Measurements from ENCODE around the gene EGFL6.
A peak's percentile ranks its signal among the peaks of the same experiment; 100 is the strongest.

EGFL6 gene, protein sequence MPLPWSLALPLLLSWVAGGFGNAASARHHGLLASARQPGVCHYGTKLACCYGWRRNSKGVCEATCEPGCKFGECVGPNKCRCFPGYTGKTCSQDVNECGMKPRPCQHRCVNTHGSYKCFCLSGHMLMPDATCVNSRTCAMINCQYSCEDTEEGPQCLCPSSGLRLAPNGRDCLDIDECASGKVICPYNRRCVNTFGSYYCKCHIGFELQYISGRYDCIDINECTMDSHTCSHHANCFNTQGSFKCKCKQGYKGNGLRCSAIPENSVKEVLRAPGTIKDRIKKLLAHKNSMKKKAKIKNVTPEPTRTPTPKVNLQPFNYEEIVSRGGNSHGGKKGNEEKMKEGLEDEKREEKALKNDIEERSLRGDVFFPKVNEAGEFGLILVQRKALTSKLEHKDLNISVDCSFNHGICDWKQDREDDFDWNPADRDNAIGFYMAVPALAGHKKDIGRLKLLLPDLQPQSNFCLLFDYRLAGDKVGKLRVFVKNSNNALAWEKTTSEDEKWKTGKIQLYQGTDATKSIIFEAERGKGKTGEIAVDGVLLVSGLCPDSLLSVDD

DNA sequence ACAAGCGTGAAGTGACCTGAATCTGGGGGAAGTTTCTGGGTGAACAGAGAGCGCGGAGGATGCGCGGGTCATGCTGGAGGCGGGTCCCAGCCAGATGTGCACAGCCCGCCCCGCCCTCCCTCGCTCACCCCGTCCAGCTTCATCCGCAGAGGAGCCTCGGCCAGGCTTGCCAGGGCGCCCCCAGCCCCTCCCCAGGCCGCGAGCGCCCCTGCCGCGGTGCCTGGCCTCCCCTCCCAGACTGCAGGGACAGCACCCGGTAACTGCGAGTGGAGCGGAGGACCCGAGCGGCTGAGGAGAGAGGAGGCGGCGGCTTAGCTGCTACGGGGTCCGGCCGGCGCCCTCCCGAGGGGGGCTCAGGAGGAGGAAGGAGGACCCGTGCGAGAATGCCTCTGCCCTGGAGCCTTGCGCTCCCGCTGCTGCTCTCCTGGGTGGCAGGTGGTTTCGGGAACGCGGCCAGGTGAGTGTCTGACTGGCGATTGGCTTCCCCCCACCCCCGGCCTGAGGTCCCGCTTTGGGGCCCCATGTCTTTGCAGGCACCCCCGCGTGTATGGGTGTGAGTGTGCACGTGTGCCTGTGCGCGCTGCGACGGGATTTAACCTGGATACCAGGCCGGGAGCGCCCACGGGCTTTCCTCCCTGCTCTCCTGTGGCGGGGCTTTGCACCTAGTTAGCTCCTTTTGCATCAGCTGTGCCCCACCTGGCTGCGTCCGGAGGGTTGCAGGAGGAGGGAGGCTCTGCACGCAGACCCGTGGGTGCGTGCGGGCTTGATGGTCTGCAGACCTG lies at the start of gene EGFL6:
TSS of gene EGFL6 (plus strand) at position 123 of the 782 bp plus-strand sequence. CDS start at position 384, 261 bp downstream.
- Histone ChIP-seq H3K36me3 (no peaks in the 10 kb centered on the region), H3K27me3 (peaks cover 2 to 10% of the 10 kb centered on the region in 2 donors), H3K4me1 (peaks cover 0 to 9% (median 7%) of the 10 kb centered on the region in 4 donors), H3K4me3 (peak within 1 kb of the TSS in 1 of 2 donors; percentile 29), H3K9me3 (no peaks in the 10 kb centered on the region), H3K27ac (no peak within 1 kb of the TSS)
- intact Hi-C loops (cut with DNase I; ENCODE audit: low total_unique reads), result no loop called here
- TF ChIP-seq, protein P1, sequence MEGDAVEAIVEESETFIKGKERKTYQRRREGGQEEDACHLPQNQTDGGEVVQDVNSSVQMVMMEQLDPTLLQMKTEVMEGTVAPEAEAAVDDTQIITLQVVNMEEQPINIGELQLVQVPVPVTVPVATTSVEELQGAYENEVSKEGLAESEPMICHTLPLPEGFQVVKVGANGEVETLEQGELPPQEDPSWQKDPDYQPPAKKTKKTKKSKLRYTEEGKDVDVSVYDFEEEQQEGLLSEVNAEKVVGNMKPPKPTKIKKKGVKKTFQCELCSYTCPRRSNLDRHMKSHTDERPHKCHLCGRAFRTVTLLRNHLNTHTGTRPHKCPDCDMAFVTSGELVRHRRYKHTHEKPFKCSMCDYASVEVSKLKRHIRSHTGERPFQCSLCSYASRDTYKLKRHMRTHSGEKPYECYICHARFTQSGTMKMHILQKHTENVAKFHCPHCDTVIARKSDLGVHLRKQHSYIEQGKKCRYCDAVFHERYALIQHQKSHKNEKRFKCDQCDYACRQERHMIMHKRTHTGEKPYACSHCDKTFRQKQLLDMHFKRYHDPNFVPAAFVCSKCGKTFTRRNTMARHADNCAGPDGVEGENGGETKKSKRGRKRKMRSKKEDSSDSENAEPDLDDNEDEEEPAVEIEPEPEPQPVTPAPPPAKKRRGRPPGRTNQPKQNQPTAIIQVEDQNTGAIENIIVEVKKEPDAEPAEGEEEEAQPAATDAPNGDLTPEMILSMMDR (IDR thresholded peaks at IDR 0.05), result no peak
- DNase-seq, result no peak

DNA sequence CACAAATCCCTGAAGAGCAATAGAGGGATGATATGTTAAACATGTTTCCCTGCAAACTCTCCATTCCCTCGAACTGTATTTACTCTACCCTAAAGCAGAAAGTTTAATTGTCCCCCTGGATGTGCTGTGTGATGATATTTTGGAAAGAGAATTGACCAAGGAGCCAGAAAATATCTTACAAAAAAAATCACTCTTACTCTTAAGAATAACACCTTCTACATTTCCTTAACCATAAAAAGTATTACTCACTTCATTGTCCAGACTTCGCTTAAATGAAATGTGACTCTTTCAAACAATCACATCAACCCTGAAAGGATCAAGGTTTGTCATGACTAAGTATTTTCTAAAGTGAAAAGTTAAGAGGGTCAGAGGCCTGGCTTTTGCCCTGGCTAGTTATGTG lies 49.0 kb upstream of the EGFL6 start:
- Histone ChIP-seq H3K4me1 (peaks cover 0 to 9% (median 0%) of the 10 kb centered on the region in 4 donors), H3K9me3 (no peaks in the 10 kb centered on the region), H3K27ac (no peak overlapping the region), H3K4me3 (no peak overlapping the region), H3K36me3 (no peaks in the 10 kb centered on the region), H3K27me3 (no peaks in the 10 kb centered on the region)
- TF ChIP-seq, protein P1 (IDR thresholded peaks at IDR 0.05), result no peak
- DNase-seq, result no peak
- intact Hi-C loops (cut with DNase I; ENCODE audit: low total_unique reads), result no loop called here

DNA sequence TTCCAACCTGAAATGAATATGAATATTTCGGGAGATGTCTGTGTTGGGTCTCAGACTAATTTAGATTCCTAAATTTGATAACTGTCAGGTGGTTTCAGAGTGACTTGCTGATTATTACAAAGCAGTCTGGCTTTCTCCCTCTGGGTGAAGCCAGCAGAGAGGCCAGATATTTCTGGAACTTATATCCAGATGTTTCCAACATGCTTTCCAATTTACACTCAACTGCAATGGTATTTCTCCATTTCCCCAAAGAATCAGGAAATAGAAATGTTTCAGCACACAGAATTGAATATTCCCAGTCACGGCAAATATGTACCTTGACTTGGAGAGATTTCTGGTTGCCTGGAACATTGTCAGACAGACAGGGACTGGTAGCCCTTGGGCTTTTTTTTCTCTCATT lies 48.5 kb upstream of the EGFL6 start:
- H3K27me3 ChIP-seq, result no peaks in the 10 kb centered on the region
- TF ChIP-seq, protein P1 (IDR thresholded peaks at IDR 0.05), result no peak
- DNase-seq, result no peak
- H3K27ac ChIP-seq, result peak overlapping the region in 1 of 2 donors; percentile 32
- H3K36me3 ChIP-seq, result no peaks in the 10 kb centered on the region
- H3K9me3 ChIP-seq, result no peaks in the 10 kb centered on the region
- H3K4me3 ChIP-seq, result no peak overlapping the region
- H3K4me1 ChIP-seq, result peaks cover 0 to 9% (median 0%) of the 10 kb centered on the region in 4 donors
- intact Hi-C loops (cut with DNase I; ENCODE audit: low total_unique reads), result no loop called here

DNA sequence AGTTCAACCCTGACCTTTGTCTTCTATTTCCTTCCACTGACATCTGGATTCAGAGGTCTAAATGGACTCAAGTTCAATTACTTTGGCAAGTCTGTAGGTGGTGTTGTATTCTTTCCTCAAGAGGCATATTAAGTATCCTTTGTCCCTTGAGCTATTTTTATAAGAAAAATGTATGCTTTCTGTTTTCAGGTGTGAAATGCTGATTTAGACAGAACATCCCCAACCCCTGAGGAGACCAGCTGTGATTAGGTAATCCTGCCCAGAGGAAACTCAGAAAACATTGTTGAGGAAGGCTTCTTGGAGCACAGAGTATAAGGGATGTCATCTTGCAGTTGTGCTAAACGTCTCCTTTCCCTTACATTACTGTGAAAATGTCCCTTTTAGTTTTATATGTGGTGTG lies 46.6 kb upstream of the EGFL6 start:
- H3K4me3 ChIP-seq, result no peak overlapping the region
- no peaks in the 10 kb centered on the region for H3K27me3 ChIP-seq
- no peaks in the 10 kb centered on the region for H3K9me3 ChIP-seq
- intact Hi-C loops (cut with DNase I; ENCODE audit: low total_unique reads), result no loop called here
- no peak for DNase-seq
- TF ChIP-seq, protein P1 (IDR thresholded peaks at IDR 0.05), result no peak
- no peaks in the 10 kb centered on the region for H3K36me3 ChIP-seq
- no peak overlapping the region for H3K27ac ChIP-seq
- peaks cover 0 to 9% (median 0%) of the 10 kb centered on the region in 4 donors for H3K4me1 ChIP-seq

DNA sequence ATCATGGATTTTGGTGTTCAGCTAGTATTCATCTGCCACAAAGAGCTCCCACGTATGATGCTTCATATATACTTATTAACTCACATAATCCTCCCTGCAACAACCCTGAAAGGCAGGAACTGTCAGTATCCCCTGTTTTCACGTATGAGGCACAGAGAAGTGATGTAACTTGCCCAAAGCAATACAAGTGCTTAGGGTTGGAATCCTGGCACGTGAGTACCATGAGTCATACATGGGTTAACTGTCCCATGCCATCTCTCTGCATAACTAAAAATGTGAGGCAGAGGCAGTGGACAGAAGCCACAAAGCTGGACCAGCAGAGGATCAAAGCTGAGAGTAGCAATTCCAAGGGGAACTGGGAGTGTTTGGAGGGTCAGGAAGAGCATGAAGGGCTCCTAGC lies 35.7 kb upstream of the EGFL6 start:
- H3K27ac ChIP-seq, result no peak overlapping the region
- DNase-seq, result no peak
- intact Hi-C loops (cut with DNase I; ENCODE audit: low total_unique reads), result no loop called here
- no peaks in the 10 kb centered on the region for H3K27me3 ChIP-seq
- no peaks in the 10 kb centered on the region for H3K36me3 ChIP-seq
- H3K4me1 ChIP-seq, result no peaks in the 10 kb centered on the region
- TF ChIP-seq, protein P1 (IDR thresholded peaks at IDR 0.05), result no peak
- H3K9me3 ChIP-seq, result no peaks in the 10 kb centered on the region
- no peak overlapping the region for H3K4me3 ChIP-seq
